LoVo (cell line): ENCODE data around the gene INO80E.

ENCODE experiments used
- DNase-seq: peaks from one replicate; pipeline ENCODE4 v3.0.0-alpha.2; 2016; ENCODE audit warnings: low spot score

INO80E gene

GRCh38 chr16:29975811-29976511, 20.1 kb upstream of the INO80E start:
- no peak for DNase-seq

- DNase-seq, result no peak
Observed at GRCh38 chr16:29977063-29977825, 18.8 kb upstream of the INO80E start.

GRCh38 chr16:29978081-29978480, 18.0 kb upstream of the INO80E start:
- DNase-seq, result no peak

- no peak for DNase-seq
Observed at GRCh38 chr16:29978564-29979270, 17.3 kb upstream of the INO80E start.

- no peak for DNase-seq
Observed at GRCh38 chr16:29982560-29983419, 13.3 kb upstream of the INO80E start.

GRCh38 chr16:29983420-29984136, 12.5 kb upstream of the INO80E start:
- no peak for DNase-seq

GRCh38 chr16:29984137-29984763, 11.8 kb upstream of the INO80E start:
- DNase-seq, result no peak

- no peak for DNase-seq
Observed at GRCh38 chr16:29984764-29985147, 11.3 kb upstream of the INO80E start.

- no peak for DNase-seq
Observed at GRCh38 chr16:29985271-29985811, 10.7 kb upstream of the INO80E start.

- no peak for DNase-seq
Observed at GRCh38 chr16:29986231-29986630, 9.8 kb upstream of the INO80E start.

- no peak for DNase-seq
Observed at GRCh38 chr16:29986931-29987330, 9.1 kb upstream of the INO80E start.

GRCh38 chr16:29987371-29988085, 8.5 kb upstream of the INO80E start:
- no peak for DNase-seq

GRCh38 chr16:29988346-29989075, 7.5 kb upstream of the INO80E start:
- DNase-seq, result no peak

GRCh38 chr16:29989111-29989858, 6.8 kb upstream of the INO80E start:
- no peak for DNase-seq

GRCh38 chr16:29990034-29990433, 6.0 kb upstream of the INO80E start:
- no peak for DNase-seq

GRCh38 chr16:29990883-29991570, 5.0 kb upstream of the INO80E start:
- DNase-seq, result no peak

- DNase-seq, result no peak
Observed at GRCh38 chr16:29991571-29991904, 4.5 kb upstream of the INO80E start.

GRCh38 chr16:29992344-29992967, 3.6 kb upstream of the INO80E start:
- no peak for DNase-seq
